Liver (tissue), 9 donors: ENCODE data around the gene PWWP2B. TPM values are rescaled to one million over a fixed set of nuclear protein-coding genes. Genes with fewer than 3 reads are reported as not detected.

Source experiments
- DNase-seq: peaks from one replicate; pipeline ENCODE4 v3.0.0-alpha.2; 2017; ENCODE audit warnings: low spot score
- H3K27ac ChIP-seq, 2 donors: one replicate each; pipeline ENCODE4 v1.7.0; 2013; ENCODE audit warnings: inconsistent platforms in 2 of 2, low read length in 2 of 2, control low read depth in 1 of 2, low read depth in 1 of 2, mild to moderate bottlenecking in 1 of 2
- H3K27me3 ChIP-seq, 4 donors: one replicate each; pipeline versions ENCODE4 v1.6.1 to v1.7.0; 2013; ENCODE audit warnings: low read length in 3 of 4, inconsistent platforms in 1 of 4, mild to moderate bottlenecking in 1 of 4, moderate library complexity in 1 of 4; ENCODE audit not compliant: control insufficient read depth in 4 of 4, insufficient read depth in 4 of 4
- H3K36me3 ChIP-seq, 4 donors: one replicate each; pipeline versions ENCODE4 v1.6.1 to v1.7.0; 2013; ENCODE audit warnings: low read length in 3 of 4, mild to moderate bottlenecking in 3 of 4, low read depth in 1 of 4, moderate library complexity in 1 of 4; ENCODE audit not compliant: control insufficient read depth in 4 of 4, insufficient read depth in 3 of 4
- H3K4me1 ChIP-seq, 4 donors: one replicate each; pipeline versions ENCODE4 v1.6.1 to v1.7.0; 2013; ENCODE audit warnings: low read length in 3 of 4, mild to moderate bottlenecking in 3 of 4, moderate library complexity in 1 of 4; ENCODE audit not compliant: control insufficient read depth in 4 of 4, insufficient read depth in 4 of 4
- H3K4me3 ChIP-seq, 3 donors: one replicate each; pipeline versions ENCODE4 v1.6.1 to v1.7.0; 2013; ENCODE audit warnings: low read length in 3 of 3, control low read depth in 1 of 3, low read depth in 1 of 3, mild to moderate bottlenecking in 1 of 3
- H3K9ac ChIP-seq, 2 donors: one replicate each; pipeline ENCODE4 v1.7.0; 2013; ENCODE audit warnings: low read length in 2 of 2, mild to moderate bottlenecking in 2 of 2, moderate library complexity in 2 of 2, control low read depth in 1 of 2, low read depth in 1 of 2
- H3K9me3 ChIP-seq, 4 donors: one replicate each; pipeline versions ENCODE4 v1.6.1 to v1.7.0; 2013; ENCODE audit warnings: low read length in 3 of 4; ENCODE audit not compliant: control insufficient read depth in 4 of 4
- EGR1 ChIP-seq, 2 donors: IDR thresholded peaks; 2 replicates each; pipeline ENCODE4 v1.6.1; 2016 to 2018; ENCODE audit warnings: antibody characterized with exemption in 2 of 2, low read depth in 2 of 2
- FOXA1 ChIP-seq: IDR thresholded peaks from 2 replicates; pipeline ENCODE4 v1.6.1; 2016; ENCODE audit warnings: antibody characterized with exemption
- FOXA2 ChIP-seq: IDR thresholded peaks from 2 replicates; pipeline ENCODE4 v1.6.1; 2016; ENCODE audit warnings: antibody characterized with exemption
- GABPA ChIP-seq, 2 donors: IDR thresholded peaks in 1 of 2; conservative IDR thresholded peaks in 1 of 2; 2 replicates each; pipeline ENCODE4 v1.6.1; 2016; ENCODE audit warnings: antibody characterized with exemption in 2 of 2, mild to moderate bottlenecking in 1 of 2, moderate library complexity in 1 of 2
- HNF4A ChIP-seq, 2 donors: conservative IDR thresholded peaks; 2 replicates each; pipeline ENCODE4 v1.6.1; 2016; ENCODE audit warnings: antibody characterized with exemption in 2 of 2, mild to moderate bottlenecking in 2 of 2
- HNF4G ChIP-seq: IDR thresholded peaks from 2 replicates; pipeline ENCODE4 v1.6.1; 2016; ENCODE audit warnings: antibody characterized with exemption
- JUND ChIP-seq, 2 donors: IDR thresholded peaks; 2 replicates each; pipeline ENCODE4 v1.6.1; 2016; ENCODE audit warnings: antibody characterized with exemption in 2 of 2
- NR2F2 ChIP-seq: IDR thresholded peaks from 2 replicates; pipeline ENCODE4 v1.6.1; 2016; ENCODE audit warnings: antibody characterized with exemption
- RAD21 ChIP-seq, 2 donors: IDR thresholded peaks; 2 replicates each; pipeline ENCODE4 v1.6.1; 2016; ENCODE audit warnings: antibody characterized with exemption in 2 of 2, mild to moderate bottlenecking in 2 of 2
- RXRA ChIP-seq, 2 donors: IDR thresholded peaks; 2 replicates each; pipeline ENCODE4 v1.6.1; 2017 to 2018; ENCODE audit warnings: antibody characterized with exemption in 2 of 2, mild to moderate bottlenecking in 1 of 2
- SP1 ChIP-seq: IDR thresholded peaks from 2 replicates; pipeline ENCODE4 v1.6.1; 2018; ENCODE audit warnings: antibody characterized with exemption, mild to moderate bottlenecking
- TAF1 ChIP-seq: conservative IDR thresholded peaks from 2 replicates; pipeline ENCODE4 v1.6.1; 2016; ENCODE audit warnings: antibody characterized with exemption, mild to moderate bottlenecking
- YY1 ChIP-seq: IDR thresholded peaks from 2 replicates; pipeline ENCODE4 v1.6.1; 2016; ENCODE audit warnings: antibody characterized with exemption, mild to moderate bottlenecking
- WGBS: extraction: QIAGEN DNeasy Blood & Tissue Kit; methylation state at CpG from one replicate; pipeline ENCODE4 v1.1.7; 2013; 5-methylcytosine and 5-hydroxymethylcytosine counted together
- polyA plus RNA-seq, 2 donors: library from polyadenylated mRNA; stranded (reverse) in 1 of 2; unstranded in 1 of 2; fragments of 200-250 nt in 1 of 2; fragments of >200 nt in 1 of 2; fragmentation: Nextera tagmentation in 1 of 2; extraction: Ambion mirVana in 1 of 2; gene quantifications; one replicate each; pipeline versions ENCODE4 v1.2.1 to v1.2.3, GENCODE V29; 2013 to 2015
- total RNA-seq, 2 donors: library from RNA; depleted of rRNA; stranded (reverse); fragments of >200 nt; gene quantifications; one replicate each; pipeline ENCODE4 v1.2.3, GENCODE V29; 2014
- TF ChIP-seq, protein P1 (sequence below): IDR thresholded peaks from 2 replicates; pipeline ENCODE4 v1.6.1; 2016; ENCODE audit warnings: antibody characterized with exemption, mild to moderate bottlenecking
- TF ChIP-seq, protein P2 (sequence below): IDR thresholded peaks from 2 replicates; pipeline ENCODE4 v1.6.1; 2016; ENCODE audit warnings: antibody characterized with exemption
- TF ChIP-seq, protein P3 (sequence below): IDR thresholded peaks from 2 replicates; pipeline ENCODE4 v1.6.1; 2016; ENCODE audit warnings: antibody characterized with exemption
- TF ChIP-seq, protein P4 (sequence below): fragments of 150-350 bp; IDR thresholded peaks from 2 replicates; pipeline ENCODE4 v1.5.1; 2017; ENCODE audit warnings: improper control_type of control experiment, low read depth, low read length; ENCODE audit not compliant: missing input control
- TF ChIP-seq, protein P5 (sequence below): IDR thresholded peaks from 2 replicates; pipeline ENCODE4 v1.6.1; 2016; ENCODE audit warnings: antibody characterized with exemption
- donor health status: healthy.
- donor health status: healthy.
- donor health status: healthy.
- donor health status: healthy.
- donor health status: healthy.

PWWP2B gene
- total and polyA plus RNA-seq, 4 donors = 0.75 to 4.2 (median 3.6) TPM

DNA sequence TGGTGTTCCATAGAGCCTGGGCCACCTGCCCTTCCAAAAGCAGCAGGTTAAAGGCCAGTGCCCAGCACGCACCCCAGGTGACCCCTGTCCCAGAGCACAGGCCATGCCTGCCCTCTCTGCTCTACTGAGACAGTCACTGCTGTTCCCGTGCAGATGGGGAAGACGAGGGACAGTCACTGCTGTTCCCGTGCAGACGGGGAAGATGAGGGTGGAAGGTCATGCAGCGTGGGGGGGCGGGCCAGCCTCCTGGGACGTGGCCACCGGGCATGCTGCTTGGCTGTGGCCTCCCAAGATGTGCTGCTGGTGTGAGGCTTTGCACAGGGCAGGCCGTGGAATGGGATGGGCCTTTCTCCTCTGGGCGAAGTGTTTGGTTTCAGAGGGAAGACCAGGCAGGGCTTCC, 46.6 kb upstream of the PWWP2B start:
- Histone ChIP-seq H3K9me3 (no peaks in the 10 kb centered on the region), H3K27me3 (no peaks in the 10 kb centered on the region), H3K36me3 (peaks cover 0 to 4% (median 2%) of the 10 kb centered on the region in 4 donors), H3K4me3 (no peak overlapping the region), H3K27ac (no peak overlapping the region), H3K4me1 (peaks cover 0 to 5% (median 5%) of the 10 kb centered on the region in 4 donors), H3K9ac (no peak overlapping the region)
- 87% methylated on average over 11 of the region's 11 CpGs for WGBS
- no peak for TF ChIP-seq FOXA1
- TF ChIP-seq, protein P1, sequence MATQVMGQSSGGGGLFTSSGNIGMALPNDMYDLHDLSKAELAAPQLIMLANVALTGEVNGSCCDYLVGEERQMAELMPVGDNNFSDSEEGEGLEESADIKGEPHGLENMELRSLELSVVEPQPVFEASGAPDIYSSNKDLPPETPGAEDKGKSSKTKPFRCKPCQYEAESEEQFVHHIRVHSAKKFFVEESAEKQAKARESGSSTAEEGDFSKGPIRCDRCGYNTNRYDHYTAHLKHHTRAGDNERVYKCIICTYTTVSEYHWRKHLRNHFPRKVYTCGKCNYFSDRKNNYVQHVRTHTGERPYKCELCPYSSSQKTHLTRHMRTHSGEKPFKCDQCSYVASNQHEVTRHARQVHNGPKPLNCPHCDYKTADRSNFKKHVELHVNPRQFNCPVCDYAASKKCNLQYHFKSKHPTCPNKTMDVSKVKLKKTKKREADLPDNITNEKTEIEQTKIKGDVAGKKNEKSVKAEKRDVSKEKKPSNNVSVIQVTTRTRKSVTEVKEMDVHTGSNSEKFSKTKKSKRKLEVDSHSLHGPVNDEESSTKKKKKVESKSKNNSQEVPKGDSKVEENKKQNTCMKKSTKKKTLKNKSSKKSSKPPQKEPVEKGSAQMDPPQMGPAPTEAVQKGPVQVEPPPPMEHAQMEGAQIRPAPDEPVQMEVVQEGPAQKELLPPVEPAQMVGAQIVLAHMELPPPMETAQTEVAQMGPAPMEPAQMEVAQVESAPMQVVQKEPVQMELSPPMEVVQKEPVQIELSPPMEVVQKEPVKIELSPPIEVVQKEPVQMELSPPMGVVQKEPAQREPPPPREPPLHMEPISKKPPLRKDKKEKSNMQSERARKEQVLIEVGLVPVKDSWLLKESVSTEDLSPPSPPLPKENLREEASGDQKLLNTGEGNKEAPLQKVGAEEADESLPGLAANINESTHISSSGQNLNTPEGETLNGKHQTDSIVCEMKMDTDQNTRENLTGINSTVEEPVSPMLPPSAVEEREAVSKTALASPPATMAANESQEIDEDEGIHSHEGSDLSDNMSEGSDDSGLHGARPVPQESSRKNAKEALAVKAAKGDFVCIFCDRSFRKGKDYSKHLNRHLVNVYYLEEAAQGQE = no peak
- TF ChIP-seq, protein P2, sequence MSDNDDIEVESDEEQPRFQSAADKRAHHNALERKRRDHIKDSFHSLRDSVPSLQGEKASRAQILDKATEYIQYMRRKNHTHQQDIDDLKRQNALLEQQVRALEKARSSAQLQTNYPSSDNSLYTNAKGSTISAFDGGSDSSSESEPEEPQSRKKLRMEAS = no peak
- TF ChIP-seq NR2F2 = no peak
- TF ChIP-seq, protein P3, sequence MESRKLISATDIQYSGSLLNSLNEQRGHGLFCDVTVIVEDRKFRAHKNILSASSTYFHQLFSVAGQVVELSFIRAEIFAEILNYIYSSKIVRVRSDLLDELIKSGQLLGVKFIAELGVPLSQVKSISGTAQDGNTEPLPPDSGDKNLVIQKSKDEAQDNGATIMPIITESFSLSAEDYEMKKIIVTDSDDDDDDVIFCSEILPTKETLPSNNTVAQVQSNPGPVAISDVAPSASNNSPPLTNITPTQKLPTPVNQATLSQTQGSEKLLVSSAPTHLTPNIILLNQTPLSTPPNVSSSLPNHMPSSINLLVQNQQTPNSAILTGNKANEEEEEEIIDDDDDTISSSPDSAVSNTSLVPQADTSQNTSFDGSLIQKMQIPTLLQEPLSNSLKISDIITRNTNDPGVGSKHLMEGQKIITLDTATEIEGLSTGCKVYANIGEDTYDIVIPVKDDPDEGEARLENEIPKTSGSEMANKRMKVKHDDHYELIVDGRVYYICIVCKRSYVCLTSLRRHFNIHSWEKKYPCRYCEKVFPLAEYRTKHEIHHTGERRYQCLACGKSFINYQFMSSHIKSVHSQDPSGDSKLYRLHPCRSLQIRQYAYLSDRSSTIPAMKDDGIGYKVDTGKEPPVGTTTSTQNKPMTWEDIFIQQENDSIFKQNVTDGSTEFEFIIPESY = no peak
- no peak for DNase-seq

DNA sequence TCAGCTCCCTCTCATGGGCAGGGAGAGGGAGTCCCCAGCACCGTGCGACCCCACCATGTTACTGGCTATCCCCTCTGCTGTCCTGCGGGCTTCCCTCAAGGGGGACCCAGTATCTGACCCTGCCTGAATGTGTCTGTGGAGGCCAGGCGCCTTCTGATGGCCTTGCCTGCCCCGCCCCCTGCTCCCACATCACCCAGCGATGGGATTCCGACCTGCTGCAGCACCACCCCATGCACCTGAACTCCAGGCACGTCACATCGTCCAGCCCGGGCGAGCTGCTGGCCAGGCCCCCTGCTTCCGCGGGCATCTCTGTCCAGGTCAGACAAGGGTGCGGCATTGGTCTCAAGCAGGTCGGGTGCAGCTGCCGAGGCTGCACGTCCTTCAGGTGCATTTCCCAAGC, 46.1 kb upstream of the PWWP2B start:
- no peak overlapping the region for H3K9ac ChIP-seq
- H3K4me1 ChIP-seq = peaks cover 0 to under 1% (median 0%) of the 10 kb centered on the region in 4 donors
- H3K4me3 ChIP-seq = no peak overlapping the region
- peaks cover 0 to 4% (median 2%) of the 10 kb centered on the region in 4 donors for H3K36me3 ChIP-seq
- H3K27me3 ChIP-seq = no peaks in the 10 kb centered on the region
- TF ChIP-seq HNF4A (conservative IDR thresholded peaks at IDR 0.05) = no peak
- TF ChIP-seq EGR1 (IDR thresholded peaks at IDR 0.05; ENCODE audit: low read depth in 2 of 2) = no peak
- no peak for TF ChIP-seq RAD21 (IDR thresholded peaks at IDR 0.05)
- TF ChIP-seq, protein P1 = no peak
- no peak for TF ChIP-seq RXRA (IDR thresholded peaks at IDR 0.05)
- TF ChIP-seq SP1 = no peak
- no peak for TF ChIP-seq YY1
- no peak for TF ChIP-seq GABPA (IDR thresholded peaks at IDR 0.05 in 1 of 2, conservative IDR thresholded peaks at IDR 0.05 in 1 of 2)
- TF ChIP-seq, protein P2 = no peak
- no peak for TF ChIP-seq FOXA2
- no peak for TF ChIP-seq JUND (IDR thresholded peaks at IDR 0.05)
- no peak for TF ChIP-seq FOXA1
- TF ChIP-seq HNF4G = no peak
- TF ChIP-seq, protein P4, sequence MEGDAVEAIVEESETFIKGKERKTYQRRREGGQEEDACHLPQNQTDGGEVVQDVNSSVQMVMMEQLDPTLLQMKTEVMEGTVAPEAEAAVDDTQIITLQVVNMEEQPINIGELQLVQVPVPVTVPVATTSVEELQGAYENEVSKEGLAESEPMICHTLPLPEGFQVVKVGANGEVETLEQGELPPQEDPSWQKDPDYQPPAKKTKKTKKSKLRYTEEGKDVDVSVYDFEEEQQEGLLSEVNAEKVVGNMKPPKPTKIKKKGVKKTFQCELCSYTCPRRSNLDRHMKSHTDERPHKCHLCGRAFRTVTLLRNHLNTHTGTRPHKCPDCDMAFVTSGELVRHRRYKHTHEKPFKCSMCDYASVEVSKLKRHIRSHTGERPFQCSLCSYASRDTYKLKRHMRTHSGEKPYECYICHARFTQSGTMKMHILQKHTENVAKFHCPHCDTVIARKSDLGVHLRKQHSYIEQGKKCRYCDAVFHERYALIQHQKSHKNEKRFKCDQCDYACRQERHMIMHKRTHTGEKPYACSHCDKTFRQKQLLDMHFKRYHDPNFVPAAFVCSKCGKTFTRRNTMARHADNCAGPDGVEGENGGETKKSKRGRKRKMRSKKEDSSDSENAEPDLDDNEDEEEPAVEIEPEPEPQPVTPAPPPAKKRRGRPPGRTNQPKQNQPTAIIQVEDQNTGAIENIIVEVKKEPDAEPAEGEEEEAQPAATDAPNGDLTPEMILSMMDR = no peak
- TF ChIP-seq, protein P5, sequence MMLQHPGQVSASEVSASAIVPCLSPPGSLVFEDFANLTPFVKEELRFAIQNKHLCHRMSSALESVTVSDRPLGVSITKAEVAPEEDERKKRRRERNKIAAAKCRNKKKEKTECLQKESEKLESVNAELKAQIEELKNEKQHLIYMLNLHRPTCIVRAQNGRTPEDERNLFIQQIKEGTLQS = no peak
- TF ChIP-seq TAF1 = no peak
- TF ChIP-seq, protein P3 = no peak
- no peak for TF ChIP-seq NR2F2
- DNase-seq = no peak
- H3K27ac ChIP-seq = no peak overlapping the region
- H3K9me3 ChIP-seq = no peaks in the 10 kb centered on the region
- 95% methylated on average over 17 of the region's 17 CpGs for WGBS
